LNCaP clone FGC (cell line): Measurements from ENCODE around the gene EHBP1.
A peak's percentile ranks its signal among the peaks of the same experiment; 100 is the strongest.
"Not testable (repeated sequence)": the region's sequence is repeated elsewhere in the genome, so short reads cannot be mapped to it uniquely, and the experiment has no call there.

ENCODE experiments used
- DNase-seq: peaks from one replicate; pipeline ENCODE4 v3.0.0-alpha.2; 2011; ENCODE audit warnings: low read depth
- H3K4me3 ChIP-seq: 2 replicates; pipeline ENCODE4 v1.5.1; 2011; ENCODE audit warnings: mild to moderate bottlenecking, low read depth, low read length, control low read depth
- TF ChIP-seq, protein P1 (sequence below): IDR thresholded peaks from 2 replicates; pipeline ENCODE4 v1.5.1; 2012; ENCODE audit warnings: mild to moderate bottlenecking; ENCODE audit not compliant: control insufficient read depth, insufficient read depth; ENCODE audit errors: extremely low read depth

Gene EHBP1

DNA sequence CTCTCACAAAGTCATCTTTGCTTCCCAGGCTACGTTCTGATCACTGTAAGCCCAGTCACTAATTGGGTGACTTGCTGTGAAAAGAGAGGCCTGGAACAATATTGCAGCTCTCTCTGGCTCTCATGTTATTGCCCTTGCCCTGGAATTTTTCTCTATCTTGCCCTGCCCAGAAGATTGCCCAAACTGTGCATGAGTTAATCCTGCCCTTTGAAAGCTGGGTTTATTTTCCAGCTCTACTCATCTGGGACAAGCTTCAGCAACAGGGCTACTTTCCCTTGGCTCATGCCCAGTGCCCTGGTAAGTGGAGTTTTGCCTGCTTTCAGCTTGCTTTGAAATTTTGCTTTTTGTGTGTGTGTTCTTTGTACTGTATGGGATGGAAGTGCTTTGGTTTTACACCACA lies 6.9 kb upstream of the EHBP1 start:
- TF ChIP-seq, protein P1, sequence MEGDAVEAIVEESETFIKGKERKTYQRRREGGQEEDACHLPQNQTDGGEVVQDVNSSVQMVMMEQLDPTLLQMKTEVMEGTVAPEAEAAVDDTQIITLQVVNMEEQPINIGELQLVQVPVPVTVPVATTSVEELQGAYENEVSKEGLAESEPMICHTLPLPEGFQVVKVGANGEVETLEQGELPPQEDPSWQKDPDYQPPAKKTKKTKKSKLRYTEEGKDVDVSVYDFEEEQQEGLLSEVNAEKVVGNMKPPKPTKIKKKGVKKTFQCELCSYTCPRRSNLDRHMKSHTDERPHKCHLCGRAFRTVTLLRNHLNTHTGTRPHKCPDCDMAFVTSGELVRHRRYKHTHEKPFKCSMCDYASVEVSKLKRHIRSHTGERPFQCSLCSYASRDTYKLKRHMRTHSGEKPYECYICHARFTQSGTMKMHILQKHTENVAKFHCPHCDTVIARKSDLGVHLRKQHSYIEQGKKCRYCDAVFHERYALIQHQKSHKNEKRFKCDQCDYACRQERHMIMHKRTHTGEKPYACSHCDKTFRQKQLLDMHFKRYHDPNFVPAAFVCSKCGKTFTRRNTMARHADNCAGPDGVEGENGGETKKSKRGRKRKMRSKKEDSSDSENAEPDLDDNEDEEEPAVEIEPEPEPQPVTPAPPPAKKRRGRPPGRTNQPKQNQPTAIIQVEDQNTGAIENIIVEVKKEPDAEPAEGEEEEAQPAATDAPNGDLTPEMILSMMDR = no peak
- no peak overlapping the region for H3K4me3 ChIP-seq
- DNase-seq = no peak

DNA sequence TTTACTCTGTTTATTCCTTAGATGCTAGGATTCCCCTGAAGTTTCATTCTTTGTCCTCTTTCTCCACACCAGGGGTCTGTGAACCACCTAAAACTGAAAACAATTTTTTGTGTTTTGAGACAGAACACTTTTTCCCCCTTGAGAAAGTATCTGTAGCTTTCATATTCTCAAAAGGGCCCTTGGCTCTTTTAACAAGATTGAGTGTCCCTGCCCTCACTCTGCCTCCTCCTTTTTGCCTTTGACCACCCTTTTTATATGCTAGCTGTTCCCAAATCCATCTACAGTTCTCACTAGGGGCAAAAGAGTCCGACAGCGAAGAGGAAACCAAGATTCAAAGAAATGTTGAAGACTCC lies 883 bp upstream of the EHBP1 start:
- no peak for DNase-seq
- TF ChIP-seq, protein P1 = no peak
- peak overlapping the region; percentile 51 for H3K4me3 ChIP-seq

DNA sequence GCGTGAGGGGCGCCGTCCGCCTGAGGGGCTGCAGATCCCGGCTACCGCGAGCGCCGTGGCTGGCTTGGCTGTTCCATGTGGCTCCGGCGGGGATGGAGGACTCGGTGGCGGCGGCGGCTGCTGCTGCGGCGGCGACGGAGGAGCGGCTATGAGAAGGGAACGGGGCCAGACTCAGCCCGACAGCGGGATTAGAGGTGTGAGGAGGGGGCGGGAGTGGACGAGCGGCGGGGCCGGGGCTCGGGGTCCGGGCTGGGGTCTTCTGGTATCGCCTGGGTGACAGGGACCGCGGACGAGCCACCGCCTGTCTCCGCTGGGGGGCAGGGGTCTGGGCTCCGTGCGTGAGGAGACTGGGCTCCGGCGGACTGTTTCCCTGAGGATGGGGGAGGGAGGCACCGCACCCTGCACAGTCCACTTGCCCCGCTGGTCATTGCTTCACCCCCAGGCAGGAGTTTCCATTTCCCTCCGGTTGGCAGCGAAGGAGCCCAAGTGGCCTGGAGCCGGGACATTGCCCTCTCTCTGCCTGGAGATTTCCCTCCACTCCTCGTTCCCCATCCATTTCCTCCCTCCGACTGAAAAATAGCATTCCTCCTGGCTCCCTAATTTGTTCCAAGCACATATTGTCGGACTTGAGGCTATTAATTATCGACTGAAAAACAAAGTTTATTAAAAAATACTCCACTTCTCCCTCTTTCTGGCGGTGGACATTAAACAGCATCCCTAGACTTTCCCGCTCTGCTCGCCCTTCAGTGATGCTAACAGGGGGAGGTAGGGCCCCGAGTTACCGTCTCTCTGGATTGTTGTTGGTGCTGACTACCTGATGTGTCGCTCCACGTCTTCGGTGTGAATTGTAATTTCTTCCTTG lies 577 bp downstream of the EHBP1 start:
- peak overlapping the region; percentile 64 for H3K4me3 ChIP-seq
- TF ChIP-seq, protein P1 = peak; percentile 34
- DNase-seq = no peak

DNA sequence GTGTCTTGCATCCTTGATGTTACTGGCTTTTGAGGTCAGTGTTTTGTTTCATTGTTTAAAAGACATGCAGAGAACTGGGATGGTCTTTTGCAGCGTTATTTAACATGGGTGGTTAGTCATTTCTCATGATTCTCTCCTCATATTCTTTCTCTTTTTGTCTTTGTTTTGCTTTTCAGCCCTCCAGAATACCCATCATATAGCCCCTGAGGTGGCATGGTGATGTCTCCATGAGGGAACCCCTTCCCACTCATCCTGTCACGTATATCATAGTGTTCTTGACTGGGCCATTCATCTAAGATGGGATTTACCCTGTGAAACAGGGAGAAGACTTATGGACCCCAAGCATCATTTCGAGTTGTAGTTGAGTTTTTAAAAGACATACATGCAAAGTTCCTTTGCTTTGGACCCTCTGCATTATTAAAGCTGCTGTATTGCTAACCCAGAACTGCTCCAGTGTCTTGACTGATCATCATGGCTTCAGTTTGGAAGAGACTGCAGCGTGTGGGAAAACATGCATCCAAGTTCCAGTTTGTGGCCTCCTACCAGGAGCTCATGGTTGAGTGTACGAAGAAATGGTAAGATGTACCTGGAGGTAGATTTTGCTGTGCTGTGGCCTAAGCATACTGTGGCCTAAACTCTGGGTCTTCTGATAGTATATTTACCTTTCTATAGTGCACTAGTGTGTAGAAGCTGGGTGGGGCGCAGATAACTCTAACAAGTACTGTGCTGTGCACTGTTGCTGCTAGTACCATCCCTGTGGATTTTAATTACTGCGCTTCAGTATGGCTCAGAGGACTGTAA lies 1.4 kb downstream of the EHBP1 start:
- H3K4me3 ChIP-seq = peak overlapping the region; percentile 64
- DNase-seq = no peak
- TF ChIP-seq, protein P1 = no peak

DNA sequence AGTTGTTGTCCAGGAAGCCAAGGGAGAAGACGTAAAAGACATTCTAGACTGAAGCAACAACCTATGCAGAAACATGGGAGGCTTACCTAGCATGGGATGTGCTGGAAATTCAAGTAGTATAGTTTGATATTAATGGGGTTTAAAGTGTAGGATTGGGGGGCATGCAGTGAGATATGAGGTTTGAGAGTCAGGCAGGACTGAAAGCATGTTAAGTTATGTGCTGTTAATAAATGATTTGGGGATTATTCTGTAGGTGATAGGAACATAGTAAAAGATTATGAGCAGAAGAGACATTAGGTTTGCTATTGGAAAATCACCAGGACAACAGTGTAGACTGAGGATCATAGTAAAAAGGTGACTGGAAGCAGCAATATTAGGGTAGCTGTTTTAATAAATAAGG lies 3.2 kb downstream of the EHBP1 start:
- no peak for DNase-seq
- TF ChIP-seq, protein P1 = no peak
- no peak overlapping the region for H3K4me3 ChIP-seq

DNA sequence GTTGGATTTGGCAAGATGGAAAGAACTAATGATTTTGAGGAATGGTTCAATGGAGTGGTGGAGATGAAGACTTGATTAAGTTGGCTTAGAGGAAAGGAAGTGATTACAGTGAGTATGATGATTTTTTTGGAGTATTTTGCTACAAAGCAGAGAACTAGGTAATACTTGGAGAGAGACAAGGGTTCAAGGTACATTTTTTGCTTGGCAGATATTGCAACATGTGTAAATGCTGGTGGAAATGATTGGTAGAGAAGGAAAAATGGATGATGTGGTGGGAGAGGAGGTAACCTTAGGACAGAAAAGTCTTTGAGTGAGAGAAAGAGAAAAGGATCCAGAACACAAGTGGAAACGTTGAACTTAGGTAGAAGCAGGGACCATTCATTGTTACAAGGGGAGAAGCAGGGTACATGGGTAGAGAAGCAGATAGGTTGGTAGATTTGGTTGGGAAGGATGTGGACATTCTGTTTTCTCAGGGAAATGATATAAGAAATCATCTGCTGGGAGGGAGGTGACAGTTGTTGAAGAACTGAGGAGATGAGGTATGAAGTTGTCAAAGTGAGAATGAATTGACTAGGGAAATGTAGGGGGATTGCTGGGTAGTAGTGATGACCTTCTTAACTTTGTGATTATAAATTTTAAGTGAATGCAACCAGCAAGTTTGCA lies 6.5 kb downstream of the EHBP1 start:
- TF ChIP-seq, protein P1 = no peak
- DNase-seq = no peak
- H3K4me3 ChIP-seq = no peak overlapping the region

DNA sequence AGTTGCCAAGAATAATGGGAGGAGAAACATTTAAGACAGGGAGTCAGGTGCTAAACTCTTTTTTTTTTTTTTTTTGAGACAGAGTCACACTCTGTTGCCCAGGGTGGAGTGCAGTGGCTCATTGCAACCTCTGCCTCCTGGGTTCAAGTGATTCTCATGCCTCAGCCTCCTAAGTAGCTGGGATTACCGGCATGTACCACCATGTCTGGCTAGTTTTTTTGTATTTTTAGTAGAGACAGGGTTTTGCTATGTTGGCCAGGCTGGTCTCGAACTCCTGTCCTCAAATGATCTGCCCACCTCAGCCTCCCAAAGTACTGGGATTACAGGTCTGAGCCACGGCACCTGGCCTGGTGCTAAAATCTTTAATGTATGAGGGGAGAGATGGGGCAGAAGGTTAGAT lies 7.7 kb downstream of the EHBP1 start:
- not testable (repeated sequence) for DNase-seq, H3K4me3 ChIP-seq
